Glomerular endothelial cell (primary cell): Measurements from ENCODE around the gene MINDY2. TPM values are rescaled to one million over a fixed set of nuclear protein-coding genes. Genes with fewer than 3 reads are reported as not detected.
"Not testable (repeated sequence)": the region's sequence is repeated elsewhere in the genome, so short reads cannot be mapped to it uniquely, and the experiment has no call there.

ENCODE experiments used
- DNase-seq: peaks from one replicate; pipeline ENCODE4 v3.0.0-alpha.2; 2011; ENCODE audit warnings: low read depth, low spot score; ENCODE audit errors: extremely low read depth
- total RNA-seq: library from RNA; depleted of rRNA; stranded (reverse); fragments of >200 nt; gene quantifications from 2 replicates; pipeline ENCODE4 v1.2.3, GENCODE V29; 2015

Gene MINDY2
- total RNA-seq, 1 donor from 2014 or later, result 14.7 TPM

DNA sequence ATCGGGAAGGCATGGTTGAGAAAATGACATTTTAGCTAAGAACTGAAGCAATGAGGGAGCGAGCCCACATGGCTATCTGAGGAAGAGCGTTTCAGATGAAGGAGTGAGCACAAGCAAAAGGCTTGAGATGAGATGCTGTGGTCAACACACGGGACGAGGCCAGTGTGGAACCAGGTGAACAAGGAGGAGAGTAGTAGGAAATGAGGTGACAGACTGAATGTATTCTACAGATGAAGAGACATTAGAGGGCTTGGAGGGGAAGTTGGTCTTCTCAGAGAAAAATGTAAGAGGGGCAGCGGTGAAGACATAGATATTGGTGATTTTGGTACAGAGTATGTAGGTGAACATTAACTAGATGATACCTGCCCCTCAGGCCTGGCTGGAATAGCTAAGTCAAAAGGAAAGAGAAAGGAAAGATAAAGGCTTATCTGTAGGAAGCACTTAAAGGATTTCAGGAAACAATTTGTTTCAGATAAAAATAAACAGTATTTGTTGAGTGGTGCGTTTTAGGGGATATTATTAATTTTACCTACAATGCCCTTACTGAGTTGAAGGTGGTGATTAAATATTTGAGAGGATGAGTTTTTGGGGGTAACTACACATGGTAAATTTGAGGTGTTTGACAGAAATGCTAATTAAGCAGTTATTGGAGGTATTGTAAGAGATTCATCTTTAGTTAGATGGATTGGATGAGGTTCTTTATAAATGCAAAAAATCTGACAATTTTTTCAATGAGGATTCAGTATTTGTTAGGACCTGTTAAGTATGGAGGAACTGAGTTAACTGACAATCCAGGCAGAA is 105.4 kb downstream of the MINDY2 start:
- no peak for DNase-seq

DNA sequence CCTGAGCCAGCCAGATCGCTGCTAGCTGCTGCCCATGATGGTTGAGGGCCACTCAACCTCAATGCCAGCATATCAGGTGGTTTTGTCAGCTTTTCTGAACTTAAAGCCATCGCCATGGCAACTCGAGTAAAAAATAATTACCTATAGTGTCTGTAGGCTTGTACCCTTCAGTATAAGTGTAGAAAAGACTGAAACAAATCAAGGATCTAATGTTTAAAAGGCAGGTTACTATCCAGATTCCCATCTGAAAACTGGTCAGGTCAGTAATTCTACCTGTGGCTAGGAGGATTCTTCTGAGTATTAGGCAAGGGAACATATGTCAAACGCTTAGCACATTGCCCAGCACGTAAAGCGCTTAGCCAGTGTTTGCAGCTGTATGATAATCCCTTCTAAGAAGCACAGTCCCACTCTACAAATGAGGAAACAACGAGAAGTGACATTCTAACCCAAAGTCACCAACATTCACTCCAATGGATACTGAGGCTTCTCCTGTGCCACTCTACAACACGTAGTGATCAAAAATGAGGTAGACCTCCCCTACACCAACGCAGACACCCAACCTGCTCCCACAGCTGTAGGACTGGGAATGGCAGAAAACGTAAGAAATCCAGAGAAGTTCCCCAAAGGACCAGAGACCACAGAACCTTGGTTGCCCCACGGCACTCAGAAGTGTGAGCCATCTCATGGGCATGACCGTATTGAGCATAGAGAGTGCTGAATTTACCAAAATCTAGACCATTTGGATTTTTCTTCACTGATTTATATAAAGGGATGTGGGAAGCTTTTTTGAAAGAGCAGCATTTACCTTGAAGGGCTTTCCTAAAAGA is 107.1 kb downstream of the MINDY2 start:
- DNase-seq, result no peak

GRCh38 chr15:58880320-58880719 is 109.2 kb downstream of the MINDY2 start:
- DNase-seq, result no peak

- no peak for DNase-seq
Observed at GRCh38 chr15:58882243-58882642, 111.1 kb downstream of the MINDY2 start.

DNA sequence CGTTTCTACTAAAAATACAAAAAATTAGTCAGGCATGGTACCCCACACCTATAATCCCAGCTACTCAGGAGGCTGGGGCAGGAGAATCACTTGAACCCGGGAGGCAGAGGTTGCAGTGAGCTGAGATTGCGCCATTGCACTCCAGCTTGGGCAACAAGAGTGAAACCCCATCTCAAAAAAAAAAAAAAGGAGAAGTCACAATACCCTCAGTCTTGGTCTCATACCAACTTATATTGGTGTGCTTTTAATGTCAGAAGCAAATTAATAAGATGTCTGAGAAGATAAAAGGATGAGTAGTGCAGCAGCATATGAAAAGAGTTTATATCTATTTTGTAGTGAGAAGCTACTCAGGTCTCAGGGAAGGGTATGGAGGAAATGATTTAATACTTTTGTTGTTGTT is 112.8 kb downstream of the MINDY2 start:
- DNase-seq, result not testable (repeated sequence)

DNA sequence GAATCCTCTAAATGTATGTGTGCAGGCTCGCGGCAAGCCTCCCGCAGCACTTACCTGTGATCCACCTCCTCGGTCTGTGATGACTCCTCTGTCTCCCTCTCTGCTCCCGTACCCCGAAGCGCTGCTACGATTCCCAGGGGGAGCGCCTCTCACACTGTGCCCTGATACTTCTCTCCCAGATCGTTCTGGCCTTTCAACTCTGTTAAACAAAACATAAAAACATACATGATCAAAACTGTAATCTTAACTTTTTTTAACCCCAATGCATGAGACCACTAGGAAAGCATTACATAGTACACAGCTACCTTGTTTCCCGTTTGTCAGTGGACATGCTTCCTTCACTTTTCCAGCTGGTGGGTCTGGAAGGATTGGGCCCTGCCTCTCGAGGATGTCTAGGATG is 115.8 kb downstream of the MINDY2 start:
- no peak for DNase-seq

GRCh38 chr15:58889363-58889762 is 118.3 kb downstream of the MINDY2 start:
- DNase-seq, result no peak

DNA sequence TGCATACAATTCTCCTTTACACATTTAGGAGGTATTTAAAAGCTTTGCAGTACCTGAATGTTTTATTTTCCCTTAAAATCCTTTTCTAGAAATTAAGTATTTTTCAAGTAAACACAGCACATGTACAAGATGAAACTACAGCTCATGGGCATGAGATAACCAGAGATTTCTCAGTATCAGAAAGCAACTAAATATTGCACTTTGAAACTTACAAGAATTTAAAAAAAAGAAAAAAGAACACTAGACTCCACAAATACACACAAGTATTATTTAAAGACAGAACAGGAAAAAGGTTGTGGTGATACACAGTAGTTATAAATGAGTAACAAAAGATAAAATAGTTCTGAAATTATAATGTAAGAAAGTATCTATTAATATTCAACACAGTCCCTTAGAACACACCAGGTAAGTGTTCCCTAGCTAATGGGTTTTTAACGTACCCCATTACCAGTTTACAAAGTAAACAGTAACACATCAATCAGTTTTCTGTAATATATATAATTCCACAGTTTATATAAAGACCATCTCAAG is 127.1 kb downstream of the MINDY2 start:
- DNase-seq, result no peak

- DNase-seq, result no peak
Observed at GRCh38 chr15:58900631-58901030, 129.5 kb downstream of the MINDY2 start.

- no peak for DNase-seq
Observed at GRCh38 chr15:58908550-58909309, 137.6 kb downstream of the MINDY2 start.

GRCh38 chr15:58909616-58910015 is 138.5 kb downstream of the MINDY2 start:
- no peak for DNase-seq

DNA sequence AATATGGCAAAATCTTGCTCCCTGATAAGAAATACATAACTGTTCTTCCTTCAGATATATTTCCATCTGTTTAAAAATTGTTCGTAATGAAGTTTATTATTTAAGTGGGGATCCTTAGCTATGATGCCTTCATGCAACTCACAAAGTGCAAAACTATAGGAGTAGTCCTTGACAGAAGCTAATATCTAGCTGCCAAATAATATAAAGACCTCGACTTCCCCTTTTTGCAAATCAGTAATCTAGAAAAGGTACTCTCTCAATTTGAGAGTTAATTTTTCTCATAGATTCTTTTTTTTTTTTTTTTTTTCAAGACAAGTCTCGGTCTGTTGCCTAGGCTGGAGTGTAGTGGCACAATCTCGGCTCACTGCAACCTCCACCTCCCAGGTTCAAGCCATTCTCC is 139.4 kb downstream of the MINDY2 start:
- DNase-seq, result no peak

Other genes starting within 250 kb of the MINDY2 start
- 183 and 189 TPM in 2 replicates for gene ADAM10, start 21.6 kb upstream of the MINDY2 start, total RNA-seq
- gene SLTM, start 162.4 kb downstream of the MINDY2 start, total RNA-seq, result 36.2 and 68.6 TPM in 2 replicates
- 30.6 and 34.0 TPM in 2 replicates for gene RNF111, start 216.4 kb downstream of the MINDY2 start, total RNA-seq